Fibroblast of lung (primary cell): ENCODE measurements around the gene RPS6KC1. TPM values are rescaled to one million over a fixed set of nuclear protein-coding genes. Genes with fewer than 3 reads are reported as not detected.

Experiments used
- DNase-seq, 2 donors: peaks; one replicate each; pipeline versions ENCODE4 v3.0.0 to v3.0.0-alpha.2; 2010; ENCODE audit warnings: low read depth in 2 of 2
- H2AFZ ChIP-seq: 2 replicates; pipeline ENCODE4 v1.5.1; 2012; ENCODE audit warnings: low read length, control low read depth, inconsistent platforms
- H3K27ac ChIP-seq: 2 replicates; pipeline ENCODE4 v1.5.1; 2011; ENCODE audit warnings: low read length, control low read depth; ENCODE audit not compliant: insufficient read depth
- H3K27me3 ChIP-seq: 2 replicates; pipeline ENCODE4 v1.5.1; 2011; ENCODE audit warnings: mild to moderate bottlenecking, low read length; ENCODE audit not compliant: control insufficient read depth, insufficient read depth
- H3K36me3 ChIP-seq: 2 replicates; pipeline ENCODE4 v1.5.1; 2011; ENCODE audit warnings: low read length; ENCODE audit not compliant: control insufficient read depth, insufficient read depth
- H3K4me1 ChIP-seq: 2 replicates; pipeline ENCODE4 v1.5.1; 2011; ENCODE audit warnings: low read length; ENCODE audit not compliant: control insufficient read depth, insufficient read depth; ENCODE audit errors: extremely low read depth
- H3K4me2 ChIP-seq: 2 replicates; pipeline ENCODE4 v1.5.1; 2011; ENCODE audit warnings: low read length, control low read depth; ENCODE audit not compliant: insufficient read depth; ENCODE audit errors: extremely low read depth
- H3K4me3 ChIP-seq, 4 experiments: fragments of 200-600 bp in 1 of 4; sonication (generic) in 1 of 4; replicated peaks in 1 of 4; 2 replicates each; pipeline ENCODE4 v1.5.1; 2011 to 2016; ENCODE audit warnings: low read length in 4 of 4, low read depth in 3 of 4, mild to moderate bottlenecking in 3 of 4, control low read depth in 2 of 4, inconsistent platforms in 1 of 4, mixed read lengths in 1 of 4; ENCODE audit not compliant: insufficient read depth in 1 of 4; ENCODE audit errors: control extremely low read depth in 1 of 4
- H3K79me2 ChIP-seq: 2 replicates; pipeline ENCODE4 v1.5.1; 2012; ENCODE audit warnings: mild to moderate bottlenecking, low read length, inconsistent platforms; ENCODE audit not compliant: control insufficient read depth, insufficient read depth
- H3K9ac ChIP-seq: 2 replicates; pipeline ENCODE4 v1.5.1; 2011; ENCODE audit warnings: mild to moderate bottlenecking, low read length, control low read depth; ENCODE audit not compliant: insufficient read depth
- H3K9me3 ChIP-seq: 2 replicates; pipeline ENCODE4 v1.5.1; 2012; ENCODE audit warnings: low read depth, low read length; ENCODE audit not compliant: control insufficient read depth, insufficient read depth
- H4K20me1 ChIP-seq: 2 replicates; pipeline ENCODE4 v1.5.1; 2011; ENCODE audit warnings: low read length; ENCODE audit not compliant: control insufficient read depth, insufficient read depth; ENCODE audit errors: extremely low read depth
- EZH2 ChIP-seq: IDR thresholded peaks from 2 replicates; pipeline ENCODE4 v1.5.1; 2012; ENCODE audit warnings: low read length, control low read depth, mild to moderate bottlenecking; ENCODE audit errors: missing control alignments
- polyA plus RNA-seq, 2 donors: library from polyadenylated mRNA; depleted of rRNA in 1 of 2; stranded (reverse) in 1 of 2; unstranded in 1 of 2; fragments of >200 nt; gene quantifications; 2 replicates each; pipeline ENCODE4 v1.2.1, GENCODE V29; 2011 to 2012; ENCODE audit warnings: missing spikeins in 1 of 2
- total RNA-seq: library from RNA; depleted of rRNA; stranded (reverse); fragments of >200 nt; gene quantifications from 2 replicates; pipeline ENCODE4 v1.2.1, GENCODE V29; 2014
- TF ChIP-seq, protein P1 (sequence below), 2 donors: IDR thresholded peaks in 1 of 2; conservative IDR thresholded peaks in 1 of 2; 1 replicate in 1 of 2; 2 replicates in 1 of 2; pipeline ENCODE4 v1.5.1; 2011 to 2012; ENCODE audit warnings: low read length in 2 of 2, control low read depth in 1 of 2, inconsistent platforms in 1 of 2, low read depth in 1 of 2, mild to moderate bottlenecking in 1 of 2

The RPS6KC1 gene
- total and polyA plus RNA-seq, 2 donors (not counting 1 experiment from before 2014, with no cell fraction given), result 20.9 to 33.5 TPM

DNA sequence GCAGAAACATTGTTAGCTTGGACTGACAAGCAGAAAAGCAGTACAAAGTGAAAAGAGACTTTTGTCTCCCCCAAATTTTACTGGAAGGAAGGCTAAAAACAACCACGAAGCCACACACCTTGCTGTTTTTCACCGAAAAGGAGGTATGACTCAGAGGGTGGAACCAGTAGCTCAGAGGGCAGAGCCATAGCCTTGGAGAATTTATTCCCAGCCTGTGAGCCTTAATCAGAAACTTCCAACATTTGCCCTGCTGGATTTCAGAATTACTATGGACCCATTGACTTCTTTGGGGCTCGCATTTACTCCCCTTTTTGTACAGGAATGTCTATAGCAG is 32.0 kb downstream of the RPS6KC1 start:
- DNase-seq, result peak in 1 of 2 donors; percentile 11
- no peaks in the 10 kb centered on the region for H3K27me3 ChIP-seq
- TF ChIP-seq, protein P1, sequence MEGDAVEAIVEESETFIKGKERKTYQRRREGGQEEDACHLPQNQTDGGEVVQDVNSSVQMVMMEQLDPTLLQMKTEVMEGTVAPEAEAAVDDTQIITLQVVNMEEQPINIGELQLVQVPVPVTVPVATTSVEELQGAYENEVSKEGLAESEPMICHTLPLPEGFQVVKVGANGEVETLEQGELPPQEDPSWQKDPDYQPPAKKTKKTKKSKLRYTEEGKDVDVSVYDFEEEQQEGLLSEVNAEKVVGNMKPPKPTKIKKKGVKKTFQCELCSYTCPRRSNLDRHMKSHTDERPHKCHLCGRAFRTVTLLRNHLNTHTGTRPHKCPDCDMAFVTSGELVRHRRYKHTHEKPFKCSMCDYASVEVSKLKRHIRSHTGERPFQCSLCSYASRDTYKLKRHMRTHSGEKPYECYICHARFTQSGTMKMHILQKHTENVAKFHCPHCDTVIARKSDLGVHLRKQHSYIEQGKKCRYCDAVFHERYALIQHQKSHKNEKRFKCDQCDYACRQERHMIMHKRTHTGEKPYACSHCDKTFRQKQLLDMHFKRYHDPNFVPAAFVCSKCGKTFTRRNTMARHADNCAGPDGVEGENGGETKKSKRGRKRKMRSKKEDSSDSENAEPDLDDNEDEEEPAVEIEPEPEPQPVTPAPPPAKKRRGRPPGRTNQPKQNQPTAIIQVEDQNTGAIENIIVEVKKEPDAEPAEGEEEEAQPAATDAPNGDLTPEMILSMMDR (conservative IDR thresholded peaks at IDR 0.05 in 1 of 2, IDR thresholded peaks at IDR 0.05 in 1 of 2; ENCODE audit: low read depth in 1 of 2, low read length in 2 of 2), result no peak
- TF ChIP-seq EZH2, result no peak
- no peak overlapping the region for H3K27ac ChIP-seq
- H3K79me2 ChIP-seq, result no peaks in the 10 kb centered on the region
- H2AFZ ChIP-seq, result no peak overlapping the region
- no peaks in the 10 kb centered on the region for H4K20me1 ChIP-seq
- no peaks in the 10 kb centered on the region for H3K9me3 ChIP-seq
- H3K9ac ChIP-seq, result no peak overlapping the region
- peaks cover 2% of the 10 kb centered on the region for H3K36me3 ChIP-seq
- H3K4me2 ChIP-seq, result no peak overlapping the region
- H3K4me3 ChIP-seq, result no peak overlapping the region
- H3K4me1 ChIP-seq, result no peaks in the 10 kb centered on the region

DNA sequence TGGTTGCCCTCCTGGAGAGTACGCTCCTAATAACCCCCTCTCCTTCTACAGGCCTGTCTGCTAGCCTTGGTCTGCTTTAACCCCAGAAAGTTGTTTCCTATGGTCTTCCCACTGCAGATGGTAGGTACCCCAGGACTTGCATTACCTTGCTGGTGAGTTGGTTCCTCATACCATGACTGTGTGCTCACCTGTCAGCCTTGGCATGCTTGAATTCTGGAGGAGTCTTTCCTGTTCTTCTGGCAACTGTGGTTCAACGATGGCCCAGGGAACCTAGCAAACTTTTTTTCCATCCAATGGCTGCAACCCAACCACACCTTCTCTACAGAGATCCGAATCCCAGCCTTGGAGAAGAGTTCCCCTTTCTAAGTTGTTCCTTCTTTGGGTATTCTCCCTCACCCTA is 36.9 kb downstream of the RPS6KC1 start:
- Histone ChIP-seq H3K79me2 (no peaks in the 10 kb centered on the region), H4K20me1 (no peaks in the 10 kb centered on the region), H3K9me3 (no peaks in the 10 kb centered on the region), H3K27me3 (no peaks in the 10 kb centered on the region), H3K36me3 (no peaks in the 10 kb centered on the region), H3K4me3 (no peak overlapping the region), H2AFZ (no peak overlapping the region), H3K27ac (no peak overlapping the region), H3K9ac (no peak overlapping the region), H3K4me2 (no peak overlapping the region), H3K4me1 (no peaks in the 10 kb centered on the region)
- TF ChIP-seq EZH2, result no peak
- TF ChIP-seq, protein P1 (conservative IDR thresholded peaks at IDR 0.05 in 1 of 2, IDR thresholded peaks at IDR 0.05 in 1 of 2; ENCODE audit: low read depth in 1 of 2, low read length in 2 of 2), result no peak
- no peak for DNase-seq

DNA sequence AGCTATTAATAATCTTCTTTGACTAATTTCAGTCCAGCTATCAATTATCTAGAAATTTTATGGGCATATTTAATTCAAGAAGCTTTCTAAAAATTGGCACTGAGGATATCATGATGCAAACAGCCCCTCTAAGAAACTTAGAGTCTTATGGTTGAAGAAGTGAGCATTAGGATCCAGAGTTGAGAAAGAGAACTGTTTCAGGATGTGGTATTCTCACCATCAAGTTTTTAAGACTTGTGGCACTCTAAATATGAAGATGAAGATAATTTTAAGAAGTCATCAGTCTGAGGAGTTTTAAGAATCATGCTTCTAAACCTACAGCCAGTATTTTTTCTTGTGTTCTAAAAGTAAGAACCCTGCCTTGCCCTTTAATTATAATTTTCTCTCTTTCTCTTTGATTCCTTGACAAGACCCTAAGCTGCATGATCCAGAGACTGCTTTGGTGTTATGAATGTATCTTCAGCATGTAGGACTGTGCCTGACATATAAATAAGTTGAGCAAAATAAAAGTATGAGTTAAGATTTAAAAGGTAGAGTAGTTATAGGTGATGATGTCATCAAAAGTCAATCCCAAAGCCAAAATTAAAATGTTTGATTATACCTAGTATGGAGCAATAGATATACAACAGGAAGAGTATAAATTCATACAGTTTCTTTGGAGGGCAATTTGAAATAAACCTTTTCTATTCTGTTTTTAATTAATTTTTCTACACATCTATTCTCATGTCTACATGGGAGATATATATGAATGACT is 39.1 kb downstream of the RPS6KC1 start:
- TF ChIP-seq, protein P1 (conservative IDR thresholded peaks at IDR 0.05 in 1 of 2, IDR thresholded peaks at IDR 0.05 in 1 of 2; ENCODE audit: low read depth in 1 of 2, low read length in 2 of 2), result no peak
- TF ChIP-seq EZH2, result no peak
- H3K4me2 ChIP-seq, result no peak overlapping the region
- no peak overlapping the region for H2AFZ ChIP-seq
- no peak overlapping the region for H3K9ac ChIP-seq
- H3K4me3 ChIP-seq, result no peak overlapping the region
- DNase-seq, result no peak
- no peaks in the 10 kb centered on the region for H3K79me2 ChIP-seq
- no peaks in the 10 kb centered on the region for H4K20me1 ChIP-seq
- no peaks in the 10 kb centered on the region for H3K27me3 ChIP-seq
- H3K27ac ChIP-seq, result no peak overlapping the region
- H3K36me3 ChIP-seq, result no peaks in the 10 kb centered on the region
- H3K4me1 ChIP-seq, result no peaks in the 10 kb centered on the region
- no peaks in the 10 kb centered on the region for H3K9me3 ChIP-seq
